Keratinocyte (primary cell): ENCODE measurements around the gene FUOM. TPM values are rescaled to one million over a fixed set of nuclear protein-coding genes. Genes with fewer than 3 reads are reported as not detected.

Experiments used
- DNase-seq: peaks from one replicate; pipeline ENCODE4 v3.0.0-alpha.2; 2011; ENCODE audit warnings: low read depth, missing footprints, low spot score
- FAIRE-seq: peaks from 2 replicates; lab custom pipeline; 2011; peaks lifted over from hg19 to GRCh38; lab: Jason Lieb, UNC
- H2AFZ ChIP-seq: 2 replicates; pipeline ENCODE4 v1.6.0; 2012; ENCODE audit warnings: low read length, control low read depth, inconsistent platforms; ENCODE audit not compliant: control insufficient read depth
- H3K27ac ChIP-seq: 2 replicates; pipeline ENCODE4 v1.5.1; 2011; ENCODE audit warnings: low read length; ENCODE audit not compliant: control insufficient read depth, insufficient read depth
- H3K27me3 ChIP-seq: 3 replicates; pipeline ENCODE4 v1.6.0; 2011; ENCODE audit warnings: low read length; ENCODE audit not compliant: control insufficient read depth, insufficient read depth; ENCODE audit errors: extremely low read depth
- H3K36me3 ChIP-seq, 2 experiments: 2 replicates in 1 of 2; 3 replicates in 1 of 2; pipeline ENCODE4 v1.5.1; 2011; ENCODE audit warnings: low read length in 2 of 2, mild to moderate bottlenecking in 1 of 2; ENCODE audit not compliant: control insufficient read depth in 2 of 2, insufficient read depth in 2 of 2; ENCODE audit errors: extremely low read depth in 1 of 2
- H3K4me1 ChIP-seq: 3 replicates; pipeline ENCODE4 v1.5.1; 2011; ENCODE audit warnings: low read length; ENCODE audit not compliant: control insufficient read depth, insufficient read depth; ENCODE audit errors: extremely low read depth
- H3K4me2 ChIP-seq: 3 replicates; pipeline ENCODE4 v1.6.0; 2011; ENCODE audit warnings: low read depth, low read length; ENCODE audit not compliant: control insufficient read depth, insufficient read depth; ENCODE audit errors: extremely low read depth
- H3K4me3 ChIP-seq, 3 experiments: fragments of 200-600 bp in 1 of 3; sonication (generic) in 1 of 3; 2 replicates in 2 of 3; 3 replicates in 1 of 3; pipeline ENCODE4 v1.5.1; 2011 to 2016; ENCODE audit warnings: low read length in 3 of 3, mild to moderate bottlenecking in 3 of 3, control low read depth in 2 of 3, inconsistent platforms in 1 of 3, low read depth in 1 of 3, mixed read lengths in 1 of 3, mixed run types in 1 of 3, moderate library complexity in 1 of 3; ENCODE audit not compliant: control insufficient read depth in 2 of 3, insufficient read depth in 2 of 3; ENCODE audit errors: extremely low read depth in 1 of 3
- H3K79me2 ChIP-seq: 2 replicates; pipeline ENCODE4 v1.6.0; 2012; ENCODE audit warnings: low read length; ENCODE audit not compliant: control insufficient read depth, insufficient read depth
- H3K9ac ChIP-seq: 3 replicates; pipeline ENCODE4 v1.6.0; 2011; ENCODE audit warnings: low read length; ENCODE audit not compliant: control insufficient read depth, insufficient read depth; ENCODE audit errors: extremely low read depth
- H3K9me1 ChIP-seq: 3 replicates; pipeline ENCODE4 v1.6.0; 2011; ENCODE audit warnings: low read length; ENCODE audit not compliant: control insufficient read depth, insufficient read depth; ENCODE audit errors: extremely low read depth
- H3K9me3 ChIP-seq: 2 replicates; pipeline ENCODE4 v1.5.1; 2012; ENCODE audit warnings: low read depth, low read length; ENCODE audit not compliant: control insufficient read depth
- H4K20me1 ChIP-seq: 3 replicates; pipeline ENCODE4 v1.6.0; 2011; ENCODE audit warnings: low read length; ENCODE audit not compliant: control insufficient read depth, insufficient read depth; ENCODE audit errors: extremely low read depth
- EZH2 ChIP-seq: IDR thresholded peaks from one replicate; pipeline ENCODE4 v1.6.1; 2012; ENCODE audit warnings: inconsistent platforms, mild to moderate bottlenecking, low read length, moderate library complexity
- dilution Hi-C: fragments of 300-500 bp; cut with MboI; formaldehyde crosslinking; loops from one replicate; pipeline ENCODE4 v1.7.0; 2020; ENCODE audit warnings: low sequenced_read_pairs; ENCODE audit not compliant: extremely low pct_ligation_motif_present
- polyA plus RNA-seq, 5 experiments: library from polyadenylated mRNA; depleted of rRNA in 3 of 5; stranded (reverse) in 3 of 5; stranded (forward) in 1 of 5; unstranded in 1 of 5; fragments of >200 nt; gene quantifications; 1 replicate in 1 of 5; 2 replicates in 3 of 5; 3 replicates in 1 of 5; pipeline versions ENCODE4 v1.2.1 to v1.2.3, GENCODE V29; 2011 to 2012; ENCODE audit warnings: missing spikeins in 2 of 5, low read depth in 1 of 5, low replicate concordance in 1 of 5
- TF ChIP-seq, protein P1 (sequence below), 3 experiments: IDR thresholded peaks in 1 of 3; conservative IDR thresholded peaks in 1 of 3; optimal IDR thresholded peaks in 1 of 3; 2 replicates in 2 of 3; 3 replicates in 1 of 3; pipeline versions ENCODE3 to v1.5.1; 2011; ENCODE audit warnings: low read length in 3 of 3, mild to moderate bottlenecking in 3 of 3, moderate library complexity in 2 of 3, control low read depth in 1 of 3, inconsistent platforms in 1 of 3; ENCODE audit not compliant: insufficient read depth in 2 of 3; ENCODE audit errors: extremely low read depth in 1 of 3

The FUOM gene
- polyA plus RNA-seq, 1 donor (not counting 4 experiments of a cell fraction or from before 2014, with no cell fraction given), result 11.3 TPM

DNA sequence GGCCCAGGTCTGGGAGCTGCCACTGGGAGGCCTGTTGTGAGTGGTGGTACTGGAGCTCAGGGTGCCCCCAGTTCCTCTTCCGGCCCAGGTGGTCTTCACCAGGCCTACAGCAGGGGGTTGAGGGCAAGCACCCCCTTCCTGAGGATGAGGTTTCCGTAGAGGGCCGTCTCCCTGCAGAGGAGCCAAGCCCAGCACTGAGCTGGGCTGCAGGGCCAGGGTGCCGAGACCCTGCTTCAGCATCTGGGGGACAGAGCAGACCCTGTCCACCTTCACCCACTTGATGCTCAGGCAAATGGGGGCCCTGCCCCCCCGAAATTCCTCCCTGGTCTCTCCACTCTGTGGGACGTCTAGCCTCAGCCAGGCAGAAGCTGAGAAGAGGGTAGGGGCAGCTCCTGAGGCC, 2.6 kb downstream of the FUOM start:
- H3K9me1 ChIP-seq, result no peaks in the 10 kb centered on the region
- H3K4me2 ChIP-seq, result no peak overlapping the region
- dilution Hi-C loops, result no loop called here
- H3K4me3 ChIP-seq, result no peak overlapping the region
- H3K36me3 ChIP-seq, result no peaks in the 10 kb centered on the region
- no peak overlapping the region for H3K9ac ChIP-seq
- FAIRE-seq, result no peak
- no peak for DNase-seq
- peaks cover 11% of the 10 kb centered on the region for H3K27me3 ChIP-seq
- H3K9me3 ChIP-seq, result no peaks in the 10 kb centered on the region
- no peaks in the 10 kb centered on the region for H3K4me1 ChIP-seq
- no peak overlapping the region for H2AFZ ChIP-seq
- H3K27ac ChIP-seq, result no peak overlapping the region
- TF ChIP-seq, protein P1, sequence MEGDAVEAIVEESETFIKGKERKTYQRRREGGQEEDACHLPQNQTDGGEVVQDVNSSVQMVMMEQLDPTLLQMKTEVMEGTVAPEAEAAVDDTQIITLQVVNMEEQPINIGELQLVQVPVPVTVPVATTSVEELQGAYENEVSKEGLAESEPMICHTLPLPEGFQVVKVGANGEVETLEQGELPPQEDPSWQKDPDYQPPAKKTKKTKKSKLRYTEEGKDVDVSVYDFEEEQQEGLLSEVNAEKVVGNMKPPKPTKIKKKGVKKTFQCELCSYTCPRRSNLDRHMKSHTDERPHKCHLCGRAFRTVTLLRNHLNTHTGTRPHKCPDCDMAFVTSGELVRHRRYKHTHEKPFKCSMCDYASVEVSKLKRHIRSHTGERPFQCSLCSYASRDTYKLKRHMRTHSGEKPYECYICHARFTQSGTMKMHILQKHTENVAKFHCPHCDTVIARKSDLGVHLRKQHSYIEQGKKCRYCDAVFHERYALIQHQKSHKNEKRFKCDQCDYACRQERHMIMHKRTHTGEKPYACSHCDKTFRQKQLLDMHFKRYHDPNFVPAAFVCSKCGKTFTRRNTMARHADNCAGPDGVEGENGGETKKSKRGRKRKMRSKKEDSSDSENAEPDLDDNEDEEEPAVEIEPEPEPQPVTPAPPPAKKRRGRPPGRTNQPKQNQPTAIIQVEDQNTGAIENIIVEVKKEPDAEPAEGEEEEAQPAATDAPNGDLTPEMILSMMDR (optimal IDR thresholded peaks at IDR 0.05 in 1 of 3, IDR thresholded peaks at IDR 0.05 in 1 of 3, conservative IDR thresholded peaks at IDR 0.05 in 1 of 3; ENCODE audit: extremely low read depth in 1 of 3, insufficient read depth in 2 of 3, low read length in 3 of 3), result no peak
- TF ChIP-seq EZH2, result no peak
- H4K20me1 ChIP-seq, result no peaks in the 10 kb centered on the region
- H3K79me2 ChIP-seq, result no peaks in the 10 kb centered on the region

DNA sequence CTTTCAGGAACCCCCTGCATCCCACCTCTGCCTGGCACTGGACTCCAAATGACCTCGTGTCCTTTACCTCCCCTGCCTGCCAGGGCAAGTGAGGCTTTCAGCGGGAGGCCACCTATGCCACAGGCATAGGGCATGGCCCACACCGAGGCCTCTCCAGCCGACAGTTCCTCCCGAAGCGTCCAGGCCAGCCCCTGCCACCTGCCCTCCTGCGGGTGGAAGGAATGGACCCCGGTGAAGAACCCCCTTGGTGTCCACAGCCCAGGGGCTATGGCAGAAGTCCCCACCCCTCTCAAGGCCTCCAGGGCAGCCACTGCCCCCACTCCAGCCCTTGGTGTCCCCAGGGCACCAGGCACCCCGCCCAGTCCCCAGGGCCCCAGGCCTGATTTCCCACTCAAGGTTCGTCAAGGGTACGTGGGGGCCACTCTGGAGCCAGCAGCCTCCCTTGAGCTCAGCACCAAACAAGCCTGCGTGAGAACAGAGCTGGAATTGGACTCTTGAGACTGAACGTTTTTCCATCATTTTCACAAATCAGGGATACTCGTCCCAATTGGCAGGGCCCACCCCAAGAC, 3.1 kb downstream of the FUOM start:
- TF ChIP-seq, protein P1 (optimal IDR thresholded peaks at IDR 0.05 in 1 of 3, IDR thresholded peaks at IDR 0.05 in 1 of 3, conservative IDR thresholded peaks at IDR 0.05 in 1 of 3; ENCODE audit: extremely low read depth in 1 of 3, insufficient read depth in 2 of 3, low read length in 3 of 3), result no peak
- TF ChIP-seq EZH2, result no peak
- H3K79me2 ChIP-seq, result no peaks in the 10 kb centered on the region
- H3K36me3 ChIP-seq, result no peaks in the 10 kb centered on the region
- H3K9me1 ChIP-seq, result no peaks in the 10 kb centered on the region
- DNase-seq, result no peak
- H3K4me1 ChIP-seq, result no peaks in the 10 kb centered on the region
- H2AFZ ChIP-seq, result no peak overlapping the region
- H3K27ac ChIP-seq, result no peak overlapping the region
- H3K4me2 ChIP-seq, result no peak overlapping the region
- peaks cover 11% of the 10 kb centered on the region for H3K27me3 ChIP-seq
- no peak for FAIRE-seq
- H3K9ac ChIP-seq, result no peak overlapping the region
- no peak overlapping the region for H3K4me3 ChIP-seq
- H4K20me1 ChIP-seq, result no peaks in the 10 kb centered on the region
- no peaks in the 10 kb centered on the region for H3K9me3 ChIP-seq
- dilution Hi-C loops, result no loop called here
